ENCODE results near the gene PARD3B.

Gene PARD3B

DNA sequence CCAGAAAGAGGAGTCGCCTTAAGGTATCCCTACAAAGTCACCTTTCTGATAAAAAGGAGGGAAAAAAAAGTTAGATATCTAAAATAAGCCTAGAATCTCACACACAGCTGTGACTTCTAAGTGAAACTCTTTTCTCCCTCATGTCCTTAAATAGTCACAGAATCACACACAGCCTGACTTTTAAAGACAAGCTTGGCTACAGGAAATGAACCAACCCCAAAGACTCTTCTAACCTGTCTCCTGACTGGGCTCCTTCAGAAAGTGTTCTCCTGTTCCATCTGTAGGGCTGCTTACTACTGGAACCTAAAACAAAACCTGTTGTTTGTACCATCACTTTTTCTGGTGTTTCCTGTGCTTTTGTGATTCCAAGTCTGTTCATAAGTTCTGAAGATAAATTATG, 1074.3 kb downstream of the PARD3B start:
- no peak for DNase-seq (ENCODE audit: low spot score)

DNA sequence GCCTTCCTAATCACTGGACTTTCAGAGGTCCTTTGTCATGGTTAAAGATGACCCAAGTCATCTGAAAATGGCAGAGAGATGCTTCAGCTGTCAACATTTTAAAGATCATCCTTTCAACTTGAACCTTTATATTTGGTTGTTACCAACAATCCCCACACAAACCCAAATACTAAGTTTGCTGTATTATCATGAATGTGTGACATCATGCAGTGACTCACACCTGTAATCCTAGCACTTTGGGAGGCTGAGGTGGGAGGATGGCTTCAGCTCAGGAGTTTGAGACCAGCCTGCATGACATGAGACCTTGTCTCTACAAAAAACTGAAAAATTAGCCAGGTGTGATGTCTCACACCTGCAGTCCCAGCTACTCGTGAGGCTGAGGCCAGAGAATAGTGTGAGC, 1081.8 kb downstream of the PARD3B start:
- DNase-seq (ENCODE audit: low spot score) = no peak

- DNase-seq (ENCODE audit: low spot score) = no peak
Measured at GRCh38 chr2:205628422-205628821, 1083.1 kb downstream of the PARD3B start.

DNA sequence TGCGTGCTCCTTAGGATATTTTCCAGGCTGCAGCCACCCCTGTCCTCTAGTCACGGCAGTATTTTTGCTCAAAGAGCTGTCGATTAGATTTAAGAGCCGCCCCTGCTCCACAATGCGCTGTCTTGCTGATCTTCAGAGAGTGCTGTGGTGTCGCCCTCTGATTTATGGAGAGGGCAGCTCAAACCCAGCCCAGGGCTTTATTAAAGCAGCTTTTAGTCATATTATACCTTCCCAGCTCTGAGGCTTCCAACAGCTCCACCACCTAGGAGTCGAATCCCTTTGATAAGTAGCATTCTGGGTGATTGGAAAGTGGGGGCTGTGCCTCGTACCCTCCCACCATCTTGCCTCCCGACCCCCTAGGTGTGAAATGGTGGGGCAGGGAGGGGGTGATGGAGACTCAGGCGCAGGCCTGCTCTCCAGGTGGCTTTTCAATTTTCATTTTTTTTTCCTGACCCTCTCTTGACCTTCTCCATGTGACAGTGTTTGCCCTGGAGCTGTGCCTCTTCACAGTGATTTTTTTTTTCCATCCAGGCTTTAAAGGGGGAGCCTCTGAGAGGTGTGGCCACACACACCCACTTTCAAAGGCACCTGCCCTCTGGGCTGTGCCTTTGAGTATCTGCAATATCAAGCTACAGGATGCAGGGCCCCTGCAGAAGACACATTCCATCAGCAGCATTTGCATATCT, 1084.0 kb downstream of the PARD3B start:
- DNase-seq (ENCODE audit: low spot score) = no peak

GRCh38 chr2:205633994-205634393, 1088.7 kb downstream of the PARD3B start:
- no peak for DNase-seq (ENCODE audit: low spot score)

- no peak for DNase-seq (ENCODE audit: low spot score)
Measured at GRCh38 chr2:205636549-205637319, 1091.5 kb downstream of the PARD3B start.

GRCh38 chr2:205637320-205637602, 1092.0 kb downstream of the PARD3B start:
- no peak for DNase-seq (ENCODE audit: low spot score)

DNA sequence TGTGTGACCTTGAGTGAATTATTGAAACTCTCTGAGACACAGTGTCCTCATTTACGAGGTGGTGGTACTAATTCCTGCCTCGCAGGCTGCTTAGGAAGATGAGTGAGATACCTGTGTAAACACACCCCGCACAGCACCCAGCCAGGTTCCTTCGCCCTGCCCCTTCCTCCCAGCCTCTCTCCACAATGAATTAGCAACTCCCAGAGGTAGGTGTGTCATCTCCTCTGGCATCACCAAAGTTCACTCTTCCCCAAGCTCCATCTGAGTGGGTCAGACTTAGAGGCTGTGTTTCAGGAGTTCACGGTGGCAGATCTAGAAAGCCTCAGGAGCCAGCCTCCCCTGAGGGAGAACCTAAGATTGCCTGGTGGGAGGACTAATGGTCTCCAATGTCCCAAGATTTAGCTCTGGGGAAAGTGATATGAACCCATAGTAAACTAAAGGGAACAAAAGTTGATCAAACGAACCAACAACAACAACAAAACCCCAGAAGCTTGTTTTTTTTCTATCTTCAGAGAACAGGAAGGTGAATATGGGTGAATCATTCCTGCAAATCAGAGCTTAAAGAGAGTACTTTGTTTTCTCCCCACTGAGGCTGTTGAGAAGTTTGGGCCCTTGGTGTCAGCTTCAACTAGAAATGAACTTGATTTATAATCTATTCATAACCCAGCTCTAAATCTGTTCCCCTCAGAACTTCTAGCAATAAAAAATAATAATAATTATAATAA, 1092.7 kb downstream of the PARD3B start:
- DNase-seq (ENCODE audit: low spot score) = no peak

GRCh38 chr2:205640716-205641115, 1095.4 kb downstream of the PARD3B start:
- DNase-seq (ENCODE audit: low spot score) = no peak

GRCh38 chr2:205642599-205643356, 1097.5 kb downstream of the PARD3B start:
- DNase-seq (ENCODE audit: low spot score) = no peak

GRCh38 chr2:205643391-205643885, 1098.2 kb downstream of the PARD3B start:
- DNase-seq (ENCODE audit: low spot score) = no peak

- no peak for DNase-seq (ENCODE audit: low spot score)
Measured at GRCh38 chr2:205644018-205644417, 1098.7 kb downstream of the PARD3B start.

GRCh38 chr2:205646680-205647079, 1101.4 kb downstream of the PARD3B start:
- no peak for DNase-seq (ENCODE audit: low spot score)

GRCh38 chr2:205650450-205650849, 1105.2 kb downstream of the PARD3B start:
- DNase-seq (ENCODE audit: low spot score) = no peak

DNA sequence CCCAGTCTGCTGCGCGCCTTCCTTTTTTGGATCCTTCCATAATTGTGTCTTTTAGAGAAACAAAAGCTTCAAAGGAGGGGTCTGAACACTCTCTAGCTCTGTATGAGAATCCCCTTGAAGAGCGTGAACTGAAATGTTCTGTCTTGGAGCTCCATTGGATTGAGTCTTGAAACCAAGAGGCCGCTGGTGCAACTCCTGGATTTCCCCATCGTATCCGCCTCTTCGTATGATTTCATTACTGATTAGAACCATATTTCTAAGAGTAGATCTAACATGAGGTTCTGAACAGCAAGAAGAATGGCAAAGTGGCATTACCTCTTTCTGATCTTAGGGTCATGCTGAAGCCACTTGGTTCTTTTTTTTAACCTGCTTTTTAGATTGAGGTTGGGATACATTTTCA, 1105.7 kb downstream of the PARD3B start:
- DNase-seq (ENCODE audit: low spot score) = no peak

- DNase-seq (ENCODE audit: low spot score) = no peak
Measured at GRCh38 chr2:205651719-205652118, 1106.4 kb downstream of the PARD3B start.

GRCh38 chr2:205654878-205655605, 1109.8 kb downstream of the PARD3B start:
- DNase-seq (ENCODE audit: low spot score) = no peak

GRCh38 chr2:205655779-205656456, 1110.6 kb downstream of the PARD3B start:
- no peak for DNase-seq (ENCODE audit: low spot score)

GRCh38 chr2:205656461-205656860, 1111.2 kb downstream of the PARD3B start:
- no peak for DNase-seq (ENCODE audit: low spot score)

- no peak for DNase-seq (ENCODE audit: low spot score)
Measured at GRCh38 chr2:205656941-205657340, 1111.7 kb downstream of the PARD3B start.

GRCh38 chr2:205657579-205657978, 1112.3 kb downstream of the PARD3B start:
- no peak for DNase-seq (ENCODE audit: low spot score)

Data from LoVo (cell line).